Keratinocyte (primary cell): ENCODE data around the gene MORN5. TPM values are rescaled to one million over a fixed set of nuclear protein-coding genes. Genes with fewer than 3 reads are reported as not detected.

ENCODE experiments used
- DNase-seq: peaks from one replicate; pipeline ENCODE4 v3.0.0-alpha.2; 2011; ENCODE audit warnings: low read depth, missing footprints, low spot score
- FAIRE-seq: peaks from 2 replicates; lab custom pipeline; 2011; peaks lifted over from hg19 to GRCh38; lab: Jason Lieb, UNC
- H2AFZ ChIP-seq: 2 replicates; pipeline ENCODE4 v1.6.0; 2012; ENCODE audit warnings: low read length, control low read depth, inconsistent platforms; ENCODE audit not compliant: control insufficient read depth
- H3K27ac ChIP-seq: 2 replicates; pipeline ENCODE4 v1.5.1; 2011; ENCODE audit warnings: low read length; ENCODE audit not compliant: control insufficient read depth, insufficient read depth
- H3K27me3 ChIP-seq: 3 replicates; pipeline ENCODE4 v1.6.0; 2011; ENCODE audit warnings: low read length; ENCODE audit not compliant: control insufficient read depth, insufficient read depth; ENCODE audit errors: extremely low read depth
- H3K36me3 ChIP-seq, 2 experiments: 2 replicates in 1 of 2; 3 replicates in 1 of 2; pipeline ENCODE4 v1.5.1; 2011; ENCODE audit warnings: low read length in 2 of 2, mild to moderate bottlenecking in 1 of 2; ENCODE audit not compliant: control insufficient read depth in 2 of 2, insufficient read depth in 2 of 2; ENCODE audit errors: extremely low read depth in 1 of 2
- H3K4me1 ChIP-seq: 3 replicates; pipeline ENCODE4 v1.5.1; 2011; ENCODE audit warnings: low read length; ENCODE audit not compliant: control insufficient read depth, insufficient read depth; ENCODE audit errors: extremely low read depth
- H3K4me2 ChIP-seq: 3 replicates; pipeline ENCODE4 v1.6.0; 2011; ENCODE audit warnings: low read depth, low read length; ENCODE audit not compliant: control insufficient read depth, insufficient read depth; ENCODE audit errors: extremely low read depth
- H3K4me3 ChIP-seq, 3 experiments: fragments of 200-600 bp in 1 of 3; sonication (generic) in 1 of 3; 2 replicates in 2 of 3; 3 replicates in 1 of 3; pipeline ENCODE4 v1.5.1; 2011 to 2016; ENCODE audit warnings: low read length in 3 of 3, mild to moderate bottlenecking in 3 of 3, control low read depth in 2 of 3, inconsistent platforms in 1 of 3, low read depth in 1 of 3, mixed read lengths in 1 of 3, mixed run types in 1 of 3, moderate library complexity in 1 of 3; ENCODE audit not compliant: control insufficient read depth in 2 of 3, insufficient read depth in 2 of 3; ENCODE audit errors: extremely low read depth in 1 of 3
- H3K79me2 ChIP-seq: 2 replicates; pipeline ENCODE4 v1.6.0; 2012; ENCODE audit warnings: low read length; ENCODE audit not compliant: control insufficient read depth, insufficient read depth
- H3K9ac ChIP-seq: 3 replicates; pipeline ENCODE4 v1.6.0; 2011; ENCODE audit warnings: low read length; ENCODE audit not compliant: control insufficient read depth, insufficient read depth; ENCODE audit errors: extremely low read depth
- H3K9me1 ChIP-seq: 3 replicates; pipeline ENCODE4 v1.6.0; 2011; ENCODE audit warnings: low read length; ENCODE audit not compliant: control insufficient read depth, insufficient read depth; ENCODE audit errors: extremely low read depth
- H3K9me3 ChIP-seq: 2 replicates; pipeline ENCODE4 v1.5.1; 2012; ENCODE audit warnings: low read depth, low read length; ENCODE audit not compliant: control insufficient read depth
- H4K20me1 ChIP-seq: 3 replicates; pipeline ENCODE4 v1.6.0; 2011; ENCODE audit warnings: low read length; ENCODE audit not compliant: control insufficient read depth, insufficient read depth; ENCODE audit errors: extremely low read depth
- EZH2 ChIP-seq: IDR thresholded peaks from one replicate; pipeline ENCODE4 v1.6.1; 2012; ENCODE audit warnings: inconsistent platforms, mild to moderate bottlenecking, low read length, moderate library complexity
- dilution Hi-C: fragments of 300-500 bp; cut with MboI; formaldehyde crosslinking; loops from one replicate; pipeline ENCODE4 v1.7.0; 2020; ENCODE audit warnings: low sequenced_read_pairs; ENCODE audit not compliant: extremely low pct_ligation_motif_present
- polyA plus RNA-seq, 5 experiments: library from polyadenylated mRNA; depleted of rRNA in 3 of 5; stranded (reverse) in 3 of 5; stranded (forward) in 1 of 5; unstranded in 1 of 5; fragments of >200 nt; gene quantifications; 1 replicate in 1 of 5; 2 replicates in 3 of 5; 3 replicates in 1 of 5; pipeline versions ENCODE4 v1.2.1 to v1.2.3, GENCODE V29; 2011 to 2012; ENCODE audit warnings: missing spikeins in 2 of 5, low read depth in 1 of 5, low replicate concordance in 1 of 5
- TF ChIP-seq, protein P1 (sequence below), 3 experiments: IDR thresholded peaks in 1 of 3; conservative IDR thresholded peaks in 1 of 3; optimal IDR thresholded peaks in 1 of 3; 2 replicates in 2 of 3; 3 replicates in 1 of 3; pipeline versions ENCODE3 to v1.5.1; 2011; ENCODE audit warnings: low read length in 3 of 3, mild to moderate bottlenecking in 3 of 3, moderate library complexity in 2 of 3, control low read depth in 1 of 3, inconsistent platforms in 1 of 3; ENCODE audit not compliant: insufficient read depth in 2 of 3; ENCODE audit errors: extremely low read depth in 1 of 3

Gene MORN5
- polyA plus RNA-seq, 1 donor (not counting 4 experiments of a cell fraction or from before 2014, with no cell fraction given), result not detected

DNA sequence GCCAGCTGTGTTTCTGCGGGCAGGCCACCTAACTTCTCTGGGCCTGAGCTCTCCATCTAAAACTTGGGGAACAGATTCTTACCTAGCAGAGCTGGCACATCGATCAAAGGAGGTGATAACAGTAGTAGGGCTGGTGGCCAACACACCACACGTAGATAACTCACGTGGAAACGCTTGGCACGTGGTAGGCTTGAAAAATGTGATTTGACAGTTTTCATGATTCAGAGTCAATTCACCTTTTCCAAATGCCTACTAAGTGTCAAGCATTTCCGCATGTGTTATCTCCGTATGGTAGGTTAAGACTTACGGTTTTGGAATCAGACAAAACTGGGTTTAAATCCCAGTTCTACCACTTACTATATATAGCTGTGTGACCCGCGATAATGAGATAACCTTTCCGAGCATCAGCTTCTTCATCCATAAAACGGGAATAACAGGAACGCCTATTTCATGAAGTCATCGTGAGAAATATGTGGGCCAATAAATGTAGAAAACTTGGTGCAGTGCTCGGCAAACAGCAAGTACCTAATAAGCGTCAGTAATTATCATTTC lies 25.6 kb upstream of the MORN5 start:
- Histone ChIP-seq H3K27me3 (peaks cover 11% of the 10 kb centered on the region), H3K79me2 (no peaks in the 10 kb centered on the region), H2AFZ (no peak overlapping the region), H3K36me3 (no peaks in the 10 kb centered on the region), H3K9me3 (no peaks in the 10 kb centered on the region), H3K4me2 (no peak overlapping the region), H3K4me3 (no peak overlapping the region), H3K9me1 (no peaks in the 10 kb centered on the region), H3K4me1 (peaks cover 4% of the 10 kb centered on the region), H3K27ac (no peak overlapping the region), H4K20me1 (no peaks in the 10 kb centered on the region), H3K9ac (no peak overlapping the region)
- dilution Hi-C loops, result no loop called here
- DNase-seq (no peak), FAIRE-seq (no peak)
- TF ChIP-seq, protein P1, sequence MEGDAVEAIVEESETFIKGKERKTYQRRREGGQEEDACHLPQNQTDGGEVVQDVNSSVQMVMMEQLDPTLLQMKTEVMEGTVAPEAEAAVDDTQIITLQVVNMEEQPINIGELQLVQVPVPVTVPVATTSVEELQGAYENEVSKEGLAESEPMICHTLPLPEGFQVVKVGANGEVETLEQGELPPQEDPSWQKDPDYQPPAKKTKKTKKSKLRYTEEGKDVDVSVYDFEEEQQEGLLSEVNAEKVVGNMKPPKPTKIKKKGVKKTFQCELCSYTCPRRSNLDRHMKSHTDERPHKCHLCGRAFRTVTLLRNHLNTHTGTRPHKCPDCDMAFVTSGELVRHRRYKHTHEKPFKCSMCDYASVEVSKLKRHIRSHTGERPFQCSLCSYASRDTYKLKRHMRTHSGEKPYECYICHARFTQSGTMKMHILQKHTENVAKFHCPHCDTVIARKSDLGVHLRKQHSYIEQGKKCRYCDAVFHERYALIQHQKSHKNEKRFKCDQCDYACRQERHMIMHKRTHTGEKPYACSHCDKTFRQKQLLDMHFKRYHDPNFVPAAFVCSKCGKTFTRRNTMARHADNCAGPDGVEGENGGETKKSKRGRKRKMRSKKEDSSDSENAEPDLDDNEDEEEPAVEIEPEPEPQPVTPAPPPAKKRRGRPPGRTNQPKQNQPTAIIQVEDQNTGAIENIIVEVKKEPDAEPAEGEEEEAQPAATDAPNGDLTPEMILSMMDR (optimal IDR thresholded peaks at IDR 0.05 in 1 of 3, IDR thresholded peaks at IDR 0.05 in 1 of 3, conservative IDR thresholded peaks at IDR 0.05 in 1 of 3; ENCODE audit: extremely low read depth in 1 of 3, insufficient read depth in 2 of 3, low read length in 3 of 3), result no peak
- TF ChIP-seq EZH2, result no peak

DNA sequence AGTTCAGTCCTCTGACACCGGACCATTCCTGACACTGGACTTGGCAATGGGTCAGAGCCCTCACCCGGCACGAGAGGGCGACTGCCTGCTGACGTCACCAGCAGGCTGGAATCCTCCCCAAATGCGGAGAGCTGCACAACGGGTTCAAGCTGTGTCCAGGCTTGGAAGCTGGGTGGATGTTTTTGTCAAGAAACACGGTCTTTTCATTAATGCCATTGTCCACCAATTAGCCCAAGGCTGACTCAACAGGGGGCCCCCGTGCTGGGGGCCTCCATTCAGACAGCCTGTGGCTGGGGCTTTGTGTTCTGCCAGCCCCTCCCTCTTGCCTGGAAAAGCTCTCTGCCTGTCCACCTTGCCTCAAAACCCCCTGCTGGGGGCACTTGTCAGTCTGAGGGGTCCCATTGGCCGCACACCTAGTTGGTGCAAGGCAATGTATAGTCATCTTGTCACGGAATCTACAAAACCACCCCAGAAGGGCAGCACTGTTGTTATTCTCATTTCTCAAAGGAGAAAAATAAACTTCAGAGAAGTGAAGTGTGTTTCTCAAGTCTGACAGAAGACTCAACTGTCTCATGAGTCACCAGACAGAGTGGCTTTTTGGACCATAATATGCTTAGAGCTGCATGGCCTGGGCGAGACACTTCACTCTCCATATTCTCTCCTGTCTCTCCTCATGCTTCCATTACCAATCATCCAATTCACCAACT lies 24.7 kb upstream of the MORN5 start:
- no peaks in the 10 kb centered on the region for H3K79me2 ChIP-seq
- H4K20me1 ChIP-seq, result no peaks in the 10 kb centered on the region
- no peaks in the 10 kb centered on the region for H3K9me3 ChIP-seq
- H2AFZ ChIP-seq, result no peak overlapping the region
- H3K4me2 ChIP-seq, result no peak overlapping the region
- H3K4me3 ChIP-seq, result no peak overlapping the region
- H3K27ac ChIP-seq, result no peak overlapping the region
- FAIRE-seq (no peak), DNase-seq (no peak)
- no peaks in the 10 kb centered on the region for H3K9me1 ChIP-seq
- peaks cover 7% of the 10 kb centered on the region for H3K4me1 ChIP-seq
- peaks cover 11% of the 10 kb centered on the region for H3K27me3 ChIP-seq
- TF ChIP-seq, protein P1 (optimal IDR thresholded peaks at IDR 0.05 in 1 of 3, IDR thresholded peaks at IDR 0.05 in 1 of 3, conservative IDR thresholded peaks at IDR 0.05 in 1 of 3; ENCODE audit: extremely low read depth in 1 of 3, insufficient read depth in 2 of 3, low read length in 3 of 3), result no peak
- no peak for TF ChIP-seq EZH2
- H3K9ac ChIP-seq, result no peak overlapping the region
- no peaks in the 10 kb centered on the region for H3K36me3 ChIP-seq
- dilution Hi-C loops, result no loop called here
